ENCODE results near the gene STX10.

STX10 gene

GRCh38 chr19:13139633-13140311, 10.4 kb downstream of the STX10 start:
- DNase-seq (ENCODE audit: low read depth): no peak

GRCh38 chr19:13138916-13139198, 11.3 kb downstream of the STX10 start:
- DNase-seq (ENCODE audit: low read depth): no peak

- no peak for DNase-seq (ENCODE audit: low read depth)
Observed at GRCh38 chr19:13138171-13138915, 11.8 kb downstream of the STX10 start.

- DNase-seq (ENCODE audit: low read depth): no peak
Observed at GRCh38 chr19:13137290-13137794, 12.8 kb downstream of the STX10 start.

GRCh38 chr19:13135068-13136062, 14.8 kb downstream of the STX10 start:
- DNase-seq (ENCODE audit: low read depth): no peak

GRCh38 chr19:13134626-13135025, 15.5 kb downstream of the STX10 start:
- DNase-seq (ENCODE audit: low read depth): no peak

GRCh38 chr19:13133241-13133870, 16.8 kb downstream of the STX10 start:
- DNase-seq (ENCODE audit: low read depth): no peak

- no peak for DNase-seq (ENCODE audit: low read depth)
Observed at GRCh38 chr19:13132471-13133180, 17.5 kb downstream of the STX10 start.

GRCh38 chr19:13130886-13131490, 19.2 kb downstream of the STX10 start:
- DNase-seq (ENCODE audit: low read depth): no peak

- no peak for DNase-seq (ENCODE audit: low read depth)
Observed at GRCh38 chr19:13129384-13129783, 20.8 kb downstream of the STX10 start.

GRCh38 chr19:13128583-13128982, 21.6 kb downstream of the STX10 start:
- DNase-seq (ENCODE audit: low read depth): no peak

- DNase-seq (ENCODE audit: low read depth): no peak
Observed at GRCh38 chr19:13127811-13128575, 22.2 kb downstream of the STX10 start.

GRCh38 chr19:13127051-13127450, 23.1 kb downstream of the STX10 start:
- DNase-seq (ENCODE audit: low read depth): no peak

GRCh38 chr19:13122980-13123957, 26.9 kb downstream of the STX10 start:
- no peak for DNase-seq (ENCODE audit: low read depth)

GRCh38 chr19:13122275-13122878, 27.8 kb downstream of the STX10 start:
- DNase-seq (ENCODE audit: low read depth): no peak

GRCh38 chr19:13121551-13122274, 28.5 kb downstream of the STX10 start:
- no peak for DNase-seq (ENCODE audit: low read depth)

- DNase-seq (ENCODE audit: low read depth): no peak
Observed at GRCh38 chr19:13120817-13121216, 29.4 kb downstream of the STX10 start.

- DNase-seq (ENCODE audit: low read depth): no peak
Observed at GRCh38 chr19:13120031-13120430, 30.1 kb downstream of the STX10 start.

All from stimulated activated CD8-positive, alpha-beta memory T cell treated with anti-CD3 and anti-CD28 coated beads, Interleukin-15, amount 100 ng/mL, for 24 hours (primary cell).